PFSK-1 (cell line): Measurements from ENCODE around the gene SMIM31.

ENCODE experiments used
- FOXP2 ChIP-seq: optimal IDR thresholded peaks from 2 replicates; pipeline ENCODE3; 2011; ENCODE audit warnings: borderline replicate concordance, control low read depth, inconsistent platforms; ENCODE audit not compliant: insufficient read depth; ENCODE audit errors: extremely low read length, extremely low read depth
- POLR2AphosphoS5 ChIP-seq: IDR thresholded peaks from 2 replicates; pipeline ENCODE4 v1.6.1; 2012; ENCODE audit warnings: low read depth, mild to moderate bottlenecking, control low read depth, low read length, moderate library complexity
- REST ChIP-seq, 2 experiments: IDR thresholded peaks; 2 replicates each; pipeline versions ENCODE4 v1.6.1 to v1.8.0; 2011 to 2012; ENCODE audit warnings: low read depth in 2 of 2, low read length in 2 of 2, control low read depth in 1 of 2, inconsistent platforms in 1 of 2, mild to moderate bottlenecking in 1 of 2, moderate library complexity in 1 of 2; ENCODE audit not compliant: insufficient read depth in 1 of 2
- SIN3A ChIP-seq: IDR thresholded peaks from 2 replicates; pipeline ENCODE4 v1.6.1; 2012; ENCODE audit warnings: mild to moderate bottlenecking, low read length, moderate library complexity, borderline replicate concordance; ENCODE audit not compliant: insufficient read depth
- TAF1 ChIP-seq: IDR thresholded peaks from 2 replicates; pipeline ENCODE4 v1.6.1; 2012; ENCODE audit warnings: low read length, control low read depth, borderline replicate concordance; ENCODE audit not compliant: insufficient read depth

- TF ChIP-seq TAF1 = no peak
- no peak for TF ChIP-seq REST (IDR thresholded peaks at IDR 0.05; ENCODE audit: insufficient read depth in 1 of 2, low read depth in 2 of 2, low read length in 2 of 2)
- no peak for TF ChIP-seq POLR2AphosphoS5
- no peak for TF ChIP-seq SIN3A
- no peak for TF ChIP-seq FOXP2
Measured at GRCh38 chr4:164779811-164780216, 25.9 kb downstream of the SMIM31 start.
